Measurements from ENCODE around the gene COL4A3.
"Not testable (repeated sequence)": the region's sequence is repeated elsewhere in the genome, so short reads cannot be mapped to it uniquely, and the experiment has no call there.

Gene COL4A3

GRCh38 chr2:227160164-227160563, 4.3 kb upstream of the COL4A3 start:
- DNase-seq (ENCODE audit: low spot score), result no peak

GRCh38 chr2:227161947-227162346, 2.5 kb upstream of the COL4A3 start:
- DNase-seq (ENCODE audit: low spot score), result no peak

DNA sequence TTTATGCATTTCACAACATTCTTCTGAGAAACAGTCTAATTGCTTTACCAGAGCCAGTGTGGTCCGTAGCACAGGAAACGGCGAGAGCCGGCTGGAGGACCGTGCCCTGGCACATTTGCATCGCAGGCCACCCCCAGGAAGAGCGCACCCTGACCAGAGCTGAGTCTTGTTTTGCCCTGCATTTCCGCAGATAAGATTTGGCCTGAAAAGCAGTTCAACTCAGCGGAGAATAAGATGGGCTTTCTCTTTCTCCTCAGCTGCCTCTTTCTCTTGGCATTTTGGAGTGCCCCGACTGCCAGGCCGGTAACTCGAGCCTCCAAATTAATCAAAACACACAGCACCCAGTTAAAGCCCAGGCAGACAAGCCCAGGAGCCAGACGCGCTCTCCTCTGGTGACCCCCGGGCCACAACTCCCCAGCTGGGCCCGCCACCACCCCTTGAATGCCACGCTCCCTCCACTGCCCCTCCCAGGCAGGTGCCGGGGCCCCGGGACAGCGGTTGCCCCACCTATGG, 883 bp upstream of the COL4A3 start:
- DNase-seq (ENCODE audit: low spot score), result no peak

DNA sequence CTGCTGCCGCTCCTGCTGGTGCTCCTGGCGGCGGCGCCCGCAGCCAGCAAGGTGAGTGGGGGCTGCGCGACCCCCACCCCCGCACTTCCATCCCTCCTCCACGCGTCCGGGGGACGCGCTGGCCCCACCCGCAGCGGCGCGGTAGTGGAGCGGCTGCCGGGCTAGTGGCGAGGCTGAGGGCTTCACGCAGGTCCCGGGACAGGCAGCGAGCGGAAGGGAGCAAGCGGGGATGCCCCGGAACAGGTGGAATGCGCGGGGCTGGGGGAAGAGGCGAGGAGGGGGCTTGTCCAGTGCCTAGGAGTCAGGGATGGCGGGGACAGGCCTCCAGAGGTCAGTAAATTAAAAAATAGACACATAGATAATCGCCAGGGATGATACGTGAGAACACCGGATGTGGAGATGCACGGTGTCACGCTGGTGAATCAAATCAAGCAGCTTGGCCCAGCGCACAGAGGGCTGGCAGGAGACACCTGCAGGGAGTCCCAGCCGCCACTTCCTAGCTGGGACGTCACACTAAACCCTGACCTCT, 403 bp downstream of the COL4A3 start:
- DNase-seq (ENCODE audit: low spot score), result no peak

DNA sequence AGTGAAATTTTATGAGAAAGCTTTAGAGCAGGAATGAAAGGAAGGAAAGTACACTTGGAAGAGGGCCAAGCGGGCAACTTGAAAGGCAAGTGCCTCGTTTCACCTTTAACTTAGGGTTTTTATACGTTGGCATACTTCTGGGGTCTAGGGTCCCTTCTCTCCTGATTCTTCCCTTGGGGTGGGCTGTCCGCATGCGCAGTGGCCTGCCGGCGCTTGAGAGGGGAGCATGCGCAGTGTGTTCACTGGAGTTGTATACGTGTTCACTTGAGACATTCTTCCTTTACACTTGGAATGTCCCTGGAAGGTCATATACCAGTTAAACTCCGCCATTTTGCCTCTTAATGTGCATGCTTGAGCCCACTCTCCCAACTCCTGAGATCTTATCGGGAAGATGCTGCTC, 7.4 kb downstream of the COL4A3 start:
- DNase-seq (ENCODE audit: low spot score), result not testable (repeated sequence)

- DNase-seq (ENCODE audit: low spot score), result no peak
Measured at GRCh38 chr2:227177592-227178336, 13.3 kb downstream of the COL4A3 start.

GRCh38 chr2:227179988-227180685, 15.7 kb downstream of the COL4A3 start:
- no peak for DNase-seq (ENCODE audit: low spot score)

- DNase-seq (ENCODE audit: low spot score), result no peak
Measured at GRCh38 chr2:227180770-227181169, 16.3 kb downstream of the COL4A3 start.

- no peak for DNase-seq (ENCODE audit: low spot score)
Measured at GRCh38 chr2:227182765-227183164, 18.3 kb downstream of the COL4A3 start.

DNA sequence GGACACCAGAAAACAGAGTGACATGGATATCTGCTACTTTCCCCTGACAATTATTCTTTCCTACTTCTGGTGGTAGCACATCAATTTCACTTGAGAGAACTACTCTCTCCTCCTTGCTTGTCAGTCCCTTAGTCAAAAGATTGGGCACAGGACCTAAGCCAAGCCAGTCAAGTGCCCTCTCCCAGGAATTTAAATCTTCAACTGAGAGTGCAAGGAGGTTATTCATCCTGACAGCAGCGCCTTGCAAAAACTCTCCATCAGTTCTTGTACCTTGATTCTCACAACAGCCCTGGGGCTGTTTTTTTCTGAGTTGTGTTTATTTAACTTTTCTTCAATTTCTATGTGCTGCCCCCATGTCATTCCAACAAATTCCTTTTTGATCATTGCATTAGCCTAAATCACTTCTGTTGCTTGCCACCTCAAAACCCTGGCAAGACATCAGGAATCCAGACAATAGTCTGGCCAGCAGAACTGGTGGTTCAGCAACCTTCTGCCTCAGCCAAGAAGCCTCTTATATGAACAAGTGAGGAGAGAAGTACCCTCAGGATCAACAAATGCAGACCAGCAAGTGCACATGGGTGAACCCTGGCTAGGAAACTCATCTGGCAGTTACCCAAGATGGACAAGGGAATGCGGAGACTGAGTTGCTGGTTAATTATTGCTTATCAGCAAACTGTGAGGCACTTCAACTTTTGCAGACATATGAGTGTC, 19.4 kb downstream of the COL4A3 start:
- DNase-seq (ENCODE audit: low spot score), result no peak

DNA sequence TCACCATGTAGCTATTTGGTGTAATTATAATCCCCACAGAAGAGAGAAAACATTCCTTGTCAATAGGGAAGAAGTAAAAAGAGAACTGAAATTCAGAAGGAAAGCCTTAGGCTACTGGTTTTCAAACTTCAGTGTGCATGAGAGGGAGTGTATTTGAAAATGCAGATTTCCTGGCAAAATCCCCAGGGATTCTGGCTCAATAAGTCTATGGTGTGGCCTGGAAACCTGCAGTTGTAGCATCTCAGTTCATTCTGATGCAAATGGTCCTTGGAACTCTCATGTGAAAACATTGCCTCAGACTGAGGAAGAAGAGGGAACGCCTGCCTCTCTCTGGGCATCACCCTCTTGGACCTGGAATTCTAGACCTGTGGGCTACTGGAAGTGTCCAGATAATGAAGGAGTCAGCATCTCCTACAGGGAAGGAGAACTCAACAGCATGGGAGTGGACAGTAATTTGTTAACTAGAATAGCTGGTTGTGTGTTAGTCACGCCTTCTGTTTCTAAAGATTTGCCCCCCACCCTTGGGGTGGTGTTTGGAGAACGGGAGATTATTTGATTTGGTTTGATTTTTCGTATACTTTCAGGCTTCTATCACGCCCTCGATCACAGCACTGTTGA, 21.3 kb downstream of the COL4A3 start:
- no peak for DNase-seq (ENCODE audit: low spot score)

- DNase-seq (ENCODE audit: low spot score), result no peak
Measured at GRCh38 chr2:227186751-227187150, 22.3 kb downstream of the COL4A3 start.

DNA sequence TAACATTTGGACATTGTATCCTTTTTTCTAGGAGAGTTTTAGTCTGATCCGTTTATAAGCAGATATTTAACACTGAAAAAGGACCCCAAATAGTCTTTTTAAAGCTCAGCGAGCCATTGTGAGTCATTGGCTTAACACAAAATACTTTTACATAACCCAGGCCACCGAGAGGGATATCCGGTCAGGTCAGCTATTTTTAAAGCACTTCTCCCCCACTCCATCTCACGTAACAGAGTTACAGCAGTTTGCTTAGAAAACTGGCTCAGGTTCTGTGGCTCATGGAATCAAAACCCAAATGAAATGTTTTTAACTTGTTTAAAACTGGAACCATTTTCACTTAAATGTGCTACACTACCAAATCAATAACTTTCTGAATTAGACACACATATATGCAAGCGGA, 23.9 kb downstream of the COL4A3 start:
- no peak for DNase-seq (ENCODE audit: low spot score)

DNA sequence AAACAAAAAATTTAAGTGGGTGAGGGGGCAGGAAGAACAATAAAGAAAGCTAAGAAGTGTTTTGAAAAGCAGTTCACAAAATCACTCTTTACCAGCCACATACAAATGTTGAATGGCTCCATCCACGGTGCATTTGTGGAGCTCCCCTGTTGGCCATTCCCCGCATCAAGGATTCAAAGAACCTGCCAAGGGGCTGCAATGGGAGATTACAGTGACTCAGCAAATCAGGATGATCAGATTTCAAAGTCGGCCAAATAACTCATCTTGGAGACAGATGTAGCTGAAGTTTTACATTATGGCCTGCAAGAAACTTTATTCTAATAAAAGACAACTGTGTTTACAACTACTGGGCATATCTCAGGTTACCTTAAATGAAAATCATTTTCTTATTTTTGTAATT, 26.9 kb downstream of the COL4A3 start:
- DNase-seq (ENCODE audit: low spot score), result no peak

DNA sequence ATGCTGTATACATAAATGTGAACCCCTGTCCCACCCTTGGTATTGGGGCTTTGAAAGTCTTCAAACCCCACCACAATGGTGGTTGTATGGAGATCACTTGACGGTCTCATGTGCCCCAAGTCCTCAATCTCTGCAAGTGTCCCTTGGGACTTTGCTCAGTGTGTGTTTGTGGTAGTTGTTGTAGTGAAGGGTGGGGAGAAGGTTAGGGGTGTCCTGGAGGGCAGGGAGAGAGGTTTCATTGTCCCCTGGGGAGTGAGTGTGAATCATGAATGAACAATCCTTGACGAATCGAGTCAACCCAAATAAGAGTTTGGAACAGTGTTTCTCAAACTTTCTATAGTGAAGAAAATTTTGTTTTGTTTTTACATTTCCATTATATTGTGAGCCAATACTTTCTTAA, 28.1 kb downstream of the COL4A3 start:
- no peak for DNase-seq (ENCODE audit: low spot score)

GRCh38 chr2:227194219-227194618, 29.8 kb downstream of the COL4A3 start:
- DNase-seq (ENCODE audit: low spot score), result no peak

DNA sequence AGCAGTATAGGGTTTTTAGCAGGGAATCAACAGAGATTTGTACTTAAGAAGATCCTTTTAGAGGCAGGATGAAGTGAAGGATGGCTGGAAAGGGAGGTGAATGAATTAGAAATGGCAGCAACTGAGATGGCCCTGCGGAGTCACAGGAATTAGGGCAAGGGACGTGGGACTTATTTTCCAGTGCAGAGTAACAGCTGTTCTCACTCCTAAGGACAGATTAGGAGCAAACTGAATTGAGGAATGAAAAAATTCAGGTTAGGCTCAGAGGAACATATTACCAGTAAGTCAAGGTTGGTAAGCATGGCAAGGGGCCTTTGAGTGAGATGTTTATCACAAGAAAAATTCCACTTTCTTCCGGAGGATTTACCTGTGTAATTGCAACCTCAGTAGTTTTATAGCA, 34.4 kb downstream of the COL4A3 start:
- no peak for DNase-seq (ENCODE audit: low spot score)

- DNase-seq (ENCODE audit: low spot score), result no peak
Measured at GRCh38 chr2:227201771-227202170, 37.3 kb downstream of the COL4A3 start.

DNA sequence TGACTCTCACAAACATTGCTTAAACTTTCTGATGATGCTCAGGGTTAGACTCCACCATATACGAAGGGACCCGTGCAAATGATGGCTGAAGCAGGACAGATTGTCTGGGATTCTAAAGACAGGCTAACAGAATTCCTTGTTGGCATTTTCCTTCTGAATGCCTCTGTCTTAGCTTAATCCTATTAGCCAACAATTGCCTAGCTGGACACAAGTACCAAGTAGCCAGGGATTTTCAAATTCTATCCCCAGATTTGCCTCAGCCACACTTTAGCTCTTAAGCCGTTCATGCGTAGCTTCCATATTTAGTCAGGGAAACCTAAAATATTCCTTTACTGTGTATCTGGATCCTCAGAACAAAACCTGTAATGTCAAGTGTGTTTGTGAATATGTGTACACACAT, 40.0 kb downstream of the COL4A3 start:
- DNase-seq (ENCODE audit: low spot score), result no peak

DNA sequence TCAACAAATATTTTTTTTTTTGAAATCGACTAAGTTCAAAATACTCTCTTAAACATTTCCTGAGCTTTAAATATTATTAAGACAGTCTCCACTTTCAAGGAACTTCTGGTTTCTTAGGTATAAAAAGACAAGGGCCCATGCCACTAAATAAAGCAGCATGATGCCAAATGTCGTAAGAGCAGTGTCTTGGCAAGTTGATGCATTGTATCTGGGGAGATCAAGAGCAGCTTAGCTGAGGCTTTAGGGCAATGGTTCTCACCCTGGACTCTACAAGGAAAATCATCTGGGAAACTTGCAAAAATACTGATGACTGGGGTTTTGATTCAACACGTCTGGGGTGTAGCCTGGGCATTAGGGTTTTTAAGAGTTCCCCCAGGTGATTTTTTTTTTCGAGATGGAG, 41.3 kb downstream of the COL4A3 start:
- no peak for DNase-seq (ENCODE audit: low spot score)

DNA sequence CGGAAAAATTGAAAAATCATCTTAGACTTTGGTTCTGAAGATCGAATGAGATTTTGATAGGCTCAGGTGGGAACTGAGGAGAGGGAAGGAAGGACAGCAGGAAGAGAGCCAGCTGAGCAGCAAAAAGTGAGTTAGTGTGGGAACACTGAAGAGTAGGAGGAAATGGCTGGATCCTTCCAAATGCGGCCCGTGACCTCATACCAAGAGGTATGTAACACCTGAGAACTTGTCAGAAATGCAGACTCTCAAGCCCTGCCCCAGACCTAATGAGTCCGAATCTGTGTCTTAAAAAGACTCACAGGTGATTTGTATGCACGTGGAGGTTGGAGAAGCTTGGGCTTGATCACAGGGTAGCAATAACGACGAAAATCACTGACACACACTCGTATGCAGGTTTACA, 42.0 kb downstream of the COL4A3 start:
- no peak for DNase-seq (ENCODE audit: low spot score)

DNA sequence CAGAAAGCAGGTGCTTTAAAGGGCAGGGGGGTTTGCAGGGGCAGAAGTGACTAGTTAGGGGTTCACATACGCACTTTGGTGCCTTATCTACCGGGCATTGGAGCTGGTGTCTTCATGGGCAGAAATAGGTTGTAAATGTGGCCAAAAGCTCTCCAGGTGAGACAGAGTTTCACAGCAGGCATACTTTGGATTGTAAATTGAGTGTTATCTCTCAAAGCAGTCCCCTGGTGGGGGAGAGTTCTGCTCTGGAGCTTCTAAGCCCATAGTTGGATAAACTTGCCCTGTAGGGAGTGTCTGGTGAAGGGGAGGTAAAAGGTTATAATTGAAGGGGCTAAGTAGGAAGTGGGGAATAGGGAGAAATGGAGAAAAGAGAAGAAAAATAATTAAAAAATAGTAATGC, 43.1 kb downstream of the COL4A3 start:
- no peak for DNase-seq (ENCODE audit: low spot score)
